ENCODE measurements around the gene PIR. TPM values are rescaled to one million over a fixed set of nuclear protein-coding genes. Genes with fewer than 3 reads are reported as not detected.

Gene PIR
- total RNA-seq, 1 experiment from 2014 or later = 19.7 TPM

GRCh38 chrX:15495801-15496200, 2.7 kb upstream of the PIR start:
- no TSS peak for BruUV-seq (replicated peaks)
- Histone ChIP-seq H3K4me3 (ENCODE audit: low read depth in 2 of 2, low read length in 2 of 2) (no peak overlapping the region), H3K4me1 (ENCODE audit: control insufficient read depth, insufficient read depth, low read length) (no peaks in the 10 kb centered on the region), H3K27ac (ENCODE audit: low read length) (no peak overlapping the region), H3K27me3 (ENCODE audit: control insufficient read depth, insufficient read depth, low read length) (no peaks in the 10 kb centered on the region), H3K9me3 (ENCODE audit: control insufficient read depth, insufficient read depth, low read depth, low read length) (no peaks in the 10 kb centered on the region), H3K36me3 (ENCODE audit: control insufficient read depth, insufficient read depth, low read length) (no peaks in the 10 kb centered on the region)
- ATAC-seq (no peak), DNase-seq (ENCODE audit: low read depth, low spot score) (no peak)
- POLR2A ChIA-PET = no interaction called here
- in situ Hi-C loops (cut with HindIII; ENCODE audit: low pct_unique_long_range_greater_than_20kb, low sequenced_read_pairs) = no loop called here
- TF ChIP-seq SIN3A (IDR thresholded peaks at IDR 0.05; ENCODE audit: borderline replicate concordance, insufficient read depth, low read depth, low read length) = no peak
- no peak for TF ChIP-seq TCF7L2 (IDR thresholded peaks at IDR 0.05; ENCODE audit: low read depth, low read length)
- CTCF ChIA-PET = no interaction called here
- intact Hi-C loops (cut with micrococcal nuclease; ENCODE audit: unreplicated experiment) = loop anchor here (10.0 kb wide), 1 partner anchor 189 kb away; no protein-coding TSS in a partner anchor

GRCh38 chrX:15492469-15492868, 664 bp downstream of the PIR start:
- no peaks in the 10 kb centered on the region for H3K4me1 ChIP-seq (ENCODE audit: control insufficient read depth, insufficient read depth, low read length)
- no peaks in the 10 kb centered on the region for H3K9me3 ChIP-seq (ENCODE audit: control insufficient read depth, insufficient read depth, low read depth, low read length)
- TF ChIP-seq CTCF (IDR thresholded peaks at IDR 0.05) (no peak), REST (IDR thresholded peaks at IDR 0.05; ENCODE audit: insufficient read depth in 1 of 2, low read depth in 2 of 2, low read length in 1 of 2) (no peak)
- in situ Hi-C loops (cut with HindIII; ENCODE audit: low pct_unique_long_range_greater_than_20kb, low sequenced_read_pairs) (no loop called here), intact Hi-C loops (cut with micrococcal nuclease; ENCODE audit: unreplicated experiment) (loop anchor here (10.0 kb wide), 1 partner anchor 192 kb away; no protein-coding TSS in a partner anchor)
- H3K4me3 ChIP-seq (ENCODE audit: low read depth in 2 of 2, low read length in 2 of 2) = peak overlapping the region; percentile 56 to 62
- BruUV-seq (replicated peaks) = no TSS peak
- ChIA-PET CTCF (no interaction called here), POLR2A (no interaction called here)
- no peak for DNase-seq (ENCODE audit: low read depth, low spot score)
- ATAC-seq = no peak
- no peaks in the 10 kb centered on the region for H3K27me3 ChIP-seq (ENCODE audit: control insufficient read depth, insufficient read depth, low read length)
- no peaks in the 10 kb centered on the region for H3K36me3 ChIP-seq (ENCODE audit: control insufficient read depth, insufficient read depth, low read length)
- peak overlapping the region; percentile 81 for H3K27ac ChIP-seq (ENCODE audit: low read length)

- TF ChIP-seq POLR2AphosphoS5 (IDR thresholded peaks at IDR 0.05; ENCODE audit: low read depth, low read length) = no peak
- TF ChIP-seq SIN3A (IDR thresholded peaks at IDR 0.05; ENCODE audit: borderline replicate concordance, insufficient read depth, low read depth, low read length) = no peak
- no peak for TF ChIP-seq TCF7L2 (IDR thresholded peaks at IDR 0.05; ENCODE audit: low read depth, low read length)
- no peak for TF ChIP-seq REST (IDR thresholded peaks at IDR 0.05; ENCODE audit: insufficient read depth in 1 of 2, low read depth in 2 of 2, low read length in 1 of 2)
- no peak for TF ChIP-seq CTCF (IDR thresholded peaks at IDR 0.05)
- ChIA-PET CTCF (no interaction called here), POLR2A (no interaction called here)
- DNase-seq (ENCODE audit: low read depth, low spot score) = no peak
- Histone ChIP-seq H3K4me3 (ENCODE audit: low read depth in 2 of 2, low read length in 2 of 2) (no peak overlapping the region), H3K9me3 (ENCODE audit: control insufficient read depth, insufficient read depth, low read depth, low read length) (no peaks in the 10 kb centered on the region), H3K36me3 (ENCODE audit: control insufficient read depth, insufficient read depth, low read length) (no peaks in the 10 kb centered on the region), H3K27ac (ENCODE audit: low read length) (no peak overlapping the region), H3K4me1 (ENCODE audit: control insufficient read depth, insufficient read depth, low read length) (no peaks in the 10 kb centered on the region), H3K27me3 (ENCODE audit: control insufficient read depth, insufficient read depth, low read length) (no peaks in the 10 kb centered on the region)
- intact Hi-C loops (cut with micrococcal nuclease; ENCODE audit: unreplicated experiment) = no loop called here
- no peak for ATAC-seq
- no TSS peak for BruUV-seq (replicated peaks)
- in situ Hi-C loops (cut with HindIII; ENCODE audit: low pct_unique_long_range_greater_than_20kb, low sequenced_read_pairs) = no loop called here
Observed at GRCh38 chrX:15483891-15484290, 9.2 kb downstream of the PIR start.

Data from Panc1 (cell line).